ENCODE results near the gene MYH10.
"Not testable (repeated sequence)": the region's sequence is repeated elsewhere in the genome, so short reads cannot be mapped to it uniquely, and the experiment has no call there.

MYH10 gene

DNA sequence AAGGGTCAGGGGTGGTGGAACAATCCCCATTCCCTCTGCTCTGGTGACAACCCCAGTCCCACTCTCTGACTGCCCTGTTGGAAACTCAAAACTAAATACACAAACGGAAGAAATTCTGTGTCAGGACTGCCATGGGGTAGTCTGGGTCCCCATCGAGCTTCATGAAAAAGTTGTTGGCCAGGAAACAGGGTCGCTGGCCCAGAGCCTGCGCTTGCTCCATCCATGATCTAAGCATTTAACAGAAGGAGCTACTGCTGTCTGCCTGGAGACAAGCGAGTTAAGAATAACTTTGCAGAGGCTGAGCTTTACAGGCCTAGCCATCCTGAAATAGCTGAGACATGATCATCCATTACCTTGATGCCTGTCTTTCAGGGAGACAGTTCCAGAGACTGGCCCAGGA lies 32.4 kb upstream of the MYH10 start:
- no peak for TF ChIP-seq CTCF (IDR thresholded peaks at IDR 0.05; ENCODE audit: low read depth, low read length)
- H3K27me3 ChIP-seq = no peaks in the 10 kb centered on the region
- no peak overlapping the region for H3K4me3 ChIP-seq (ENCODE audit: low read depth, low read length)
- H3K4me1 ChIP-seq = no peaks in the 10 kb centered on the region
- no peak for DNase-seq
- no peaks in the 10 kb centered on the region for H3K9me3 ChIP-seq
- H3K36me3 ChIP-seq = no peaks in the 10 kb centered on the region

GRCh38 chr17:8662076-8662831 lies 31.7 kb upstream of the MYH10 start:
- Histone ChIP-seq H3K9me3 (no peaks in the 10 kb centered on the region), H3K36me3 (no peaks in the 10 kb centered on the region), H3K4me3 (ENCODE audit: low read depth, low read length) (no peak overlapping the region), H3K4me1 (no peaks in the 10 kb centered on the region), H3K27me3 (no peaks in the 10 kb centered on the region)
- no peak for TF ChIP-seq CTCF (IDR thresholded peaks at IDR 0.05; ENCODE audit: low read depth, low read length)
- no peak for DNase-seq

DNA sequence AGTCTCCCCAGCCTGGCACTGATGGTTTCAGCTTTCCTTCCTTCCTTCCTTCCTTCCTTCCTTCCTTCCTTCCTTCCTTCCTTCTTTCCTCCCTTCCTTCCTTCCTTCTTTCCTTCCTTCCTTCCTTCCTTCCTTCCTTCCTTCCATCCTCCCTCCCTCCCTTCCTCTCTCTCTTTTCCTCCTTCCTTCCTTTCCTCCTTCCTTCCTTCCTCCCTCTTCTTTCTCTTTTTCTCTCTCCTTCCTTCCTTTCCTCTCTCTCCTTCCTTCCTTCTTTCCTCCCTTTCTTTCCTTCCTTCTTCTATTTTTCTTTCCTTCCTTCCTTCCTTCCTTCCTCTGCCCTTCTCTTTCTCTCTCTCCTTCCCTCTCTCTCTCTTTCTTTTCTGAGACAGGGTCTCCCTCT lies 30.2 kb upstream of the MYH10 start:
- H3K9me3 ChIP-seq; H3K36me3 ChIP-seq; H3K4me3 ChIP-seq (ENCODE audit: low read depth, low read length); H3K27me3 ChIP-seq; H3K4me1 ChIP-seq; DNase-seq: not testable (repeated sequence)

DNA sequence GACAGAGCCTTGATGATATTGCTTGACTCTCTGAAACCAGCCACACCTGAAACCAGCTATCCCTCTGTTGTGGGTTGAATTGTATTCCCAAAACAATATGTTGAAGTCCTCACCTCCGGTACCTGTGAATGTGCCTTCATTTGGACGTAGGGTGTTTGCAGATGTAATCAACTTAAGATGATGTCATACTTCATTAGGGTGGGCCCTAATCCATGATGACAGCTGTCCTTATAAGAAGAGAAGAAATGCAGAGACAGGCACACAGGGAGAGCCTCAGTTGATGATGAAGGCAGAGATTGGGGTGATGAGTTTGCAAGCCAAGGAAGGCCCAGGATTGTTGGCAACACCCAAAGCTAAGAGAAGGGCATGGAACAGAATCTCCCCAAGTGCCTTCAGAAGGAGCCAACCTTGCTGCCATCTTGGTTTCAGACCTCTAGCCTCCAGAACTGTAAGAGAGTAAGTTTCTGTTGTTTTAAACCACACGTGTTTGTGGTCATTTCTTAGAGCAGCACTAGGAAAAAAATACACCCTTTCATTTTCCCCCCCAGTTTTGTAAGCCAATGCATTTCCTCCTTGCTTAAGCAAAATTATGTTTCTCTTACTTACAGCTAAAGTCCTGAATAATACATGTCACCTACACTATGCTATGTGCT lies 29.4 kb upstream of the MYH10 start:
- no peaks in the 10 kb centered on the region for H3K36me3 ChIP-seq
- no peaks in the 10 kb centered on the region for H3K4me1 ChIP-seq
- no peaks in the 10 kb centered on the region for H3K27me3 ChIP-seq
- no peak for TF ChIP-seq CTCF (IDR thresholded peaks at IDR 0.05; ENCODE audit: low read depth, low read length)
- H3K4me3 ChIP-seq (ENCODE audit: low read depth, low read length) = no peak overlapping the region
- no peak for DNase-seq
- H3K9me3 ChIP-seq = no peaks in the 10 kb centered on the region

DNA sequence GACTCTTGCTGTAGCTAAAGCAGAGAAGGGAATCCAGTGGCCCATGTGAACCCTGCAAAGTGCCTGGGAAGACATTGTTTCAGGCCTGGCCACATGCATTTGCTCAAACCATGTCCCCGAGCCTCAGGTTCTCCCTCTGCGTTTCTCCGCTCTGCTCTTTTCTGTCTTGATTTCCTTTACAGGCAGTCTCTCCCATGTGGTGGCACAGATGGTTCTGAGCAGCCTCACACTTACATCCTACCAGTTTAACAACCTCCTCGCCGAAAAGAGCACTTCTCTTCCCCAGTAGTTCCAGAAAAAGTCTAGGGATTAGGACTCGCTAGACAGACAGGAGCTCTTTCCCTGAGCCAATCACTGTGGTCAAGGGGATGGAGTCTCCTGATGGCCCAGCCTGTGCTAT lies 28.3 kb upstream of the MYH10 start:
- DNase-seq = no peak
- Histone ChIP-seq H3K4me1 (no peaks in the 10 kb centered on the region), H3K9me3 (no peaks in the 10 kb centered on the region), H3K4me3 (ENCODE audit: low read depth, low read length) (no peak overlapping the region), H3K27me3 (no peaks in the 10 kb centered on the region), H3K36me3 (no peaks in the 10 kb centered on the region)
- TF ChIP-seq CTCF (IDR thresholded peaks at IDR 0.05; ENCODE audit: low read depth, low read length) = no peak

- no peak overlapping the region for H3K4me3 ChIP-seq (ENCODE audit: low read depth, low read length)
- TF ChIP-seq CTCF (IDR thresholded peaks at IDR 0.05; ENCODE audit: low read depth, low read length) = no peak
Observed at GRCh38 chr17:8656693-8657092, 26.2 kb upstream of the MYH10 start.

More at GRCh38 chr17:8656693-8657092, 26.2 kb upstream of the MYH10 start:
- DNase-seq = no peak
- Histone ChIP-seq H3K9me3 (no peaks in the 10 kb centered on the region), H3K36me3 (no peaks in the 10 kb centered on the region), H3K4me1 (no peaks in the 10 kb centered on the region), H3K27me3 (no peaks in the 10 kb centered on the region)

Measured in BE2C (cell line).